Mesothelial cell of epicardium (in vitro differentiated cells): ENCODE measurements around the gene HSD17B14. TPM values are rescaled to one million over a fixed set of nuclear protein-coding genes. Genes with fewer than 3 reads are reported as not detected.

Experiments
- DNase-seq, 2 experiments: peaks; one replicate each; pipeline ENCODE4 v3.0.0; 2021; ENCODE audit warnings: low spot score in 2 of 2; ENCODE audit not compliant: unreplicated experiment in 2 of 2
- H3K27ac Mint-ChIP-seq: 2 replicates; pipeline ENCODE4 v1.8.0; 2021; ENCODE audit warnings: mixed read lengths
- H3K27me3 Mint-ChIP-seq: 2 replicates; pipeline ENCODE4 v1.8.0; 2021; ENCODE audit warnings: low read depth, mixed read lengths
- H3K36me3 Mint-ChIP-seq: 2 replicates; pipeline ENCODE4 v1.8.0; 2021; ENCODE audit warnings: mixed read lengths
- H3K4me1 Mint-ChIP-seq: 2 replicates; pipeline ENCODE4 v1.8.0; 2021; ENCODE audit warnings: mixed read lengths
- H3K4me3 Mint-ChIP-seq: 2 replicates; pipeline ENCODE4 v1.8.0; 2021; ENCODE audit warnings: mild to moderate bottlenecking, moderate library complexity, mixed read lengths
- H3K9me3 Mint-ChIP-seq: 2 replicates; pipeline ENCODE4 v1.8.0; 2021; ENCODE audit warnings: mixed read lengths
- CTCF ChIP-seq: fragments of 200-600 bp; sonication (generic); IDR thresholded peaks from one replicate; pipeline ENCODE4 v1.5.0; 2021; ENCODE audit warnings: antibody characterized with exemption; ENCODE audit not compliant: unreplicated experiment
- total RNA-seq: library from RNA; stranded (reverse); gene quantifications from 3 replicates; pipeline ENCODE4 v1.2.1, GENCODE V29; 2021

HSD17B14 gene
- total RNA-seq, 1 donor from 2014 or later: 27.1 TPM

- no peak for DNase-seq
- Mint-ChIP-seq H3K4me3 (no peak overlapping the region), H3K9me3 (no peaks in the 10 kb centered on the region), H3K27ac (no peak overlapping the region), H3K4me1 (peaks cover 7% of the 10 kb centered on the region), H3K27me3 (no peaks in the 10 kb centered on the region), H3K36me3 (no peaks in the 10 kb centered on the region)
- TF ChIP-seq CTCF: no peak
These were observed 39.2 kb downstream of the HSD17B14 start for GRCh38 chr19:48797103-48797502.

GRCh38 chr19:48796298-48797083, 39.8 kb downstream of the HSD17B14 start:
- no peaks in the 10 kb centered on the region for H3K36me3 Mint-ChIP-seq
- no peak overlapping the region for H3K27ac Mint-ChIP-seq
- no peaks in the 10 kb centered on the region for H3K9me3 Mint-ChIP-seq

GRCh38 chr19:48795685-48796070, 40.6 kb downstream of the HSD17B14 start:
- Mint-ChIP-seq H3K4me1 (peaks cover 7% of the 10 kb centered on the region), H3K9me3 (no peaks in the 10 kb centered on the region), H3K27ac (peak overlapping the region; percentile 94), H3K4me3 (peak overlapping the region; percentile 94), H3K36me3 (no peaks in the 10 kb centered on the region), H3K27me3 (no peaks in the 10 kb centered on the region)
- no peak for DNase-seq
- TF ChIP-seq CTCF: no peak

More at GRCh38 chr19:48796298-48797083, 39.8 kb downstream of the HSD17B14 start:
- Mint-ChIP-seq H3K27me3 (no peaks in the 10 kb centered on the region), H3K4me3 (no peak overlapping the region), H3K4me1 (peaks cover 7% of the 10 kb centered on the region)
- DNase-seq: no peak
- TF ChIP-seq CTCF: no peak

- TF ChIP-seq CTCF: peak; percentile 90
- DNase-seq: peak; percentile 77 to 88
- H3K27me3 Mint-ChIP-seq: no peaks in the 10 kb centered on the region
- no peaks in the 10 kb centered on the region for H3K36me3 Mint-ChIP-seq
- peak overlapping the region; percentile 94 for H3K27ac Mint-ChIP-seq
- peak overlapping the region; percentile 94 for H3K4me3 Mint-ChIP-seq
- H3K4me1 Mint-ChIP-seq: peaks cover 7% of the 10 kb centered on the region
- H3K9me3 Mint-ChIP-seq: no peaks in the 10 kb centered on the region
These were observed 41.1 kb downstream of the HSD17B14 start for GRCh38 chr19:48795055-48795684.

- Mint-ChIP-seq H3K9me3 (no peaks in the 10 kb centered on the region), H3K27me3 (no peaks in the 10 kb centered on the region), H3K4me3 (peak overlapping the region; percentile 94), H3K27ac (peak overlapping the region; percentile 94), H3K4me1 (peaks cover 7% of the 10 kb centered on the region), H3K36me3 (no peaks in the 10 kb centered on the region)
- DNase-seq: no peak
- TF ChIP-seq CTCF: no peak
These were observed 42.0 kb downstream of the HSD17B14 start for GRCh38 chr19:48794291-48794690.
